Liver (tissue), 3 donors: ENCODE results near the gene ST3GAL4.

Experiments
- ATF3 ChIP-seq: IDR thresholded peaks from 2 replicates; pipeline ENCODE4 v1.6.1; 2016; ENCODE audit warnings: antibody characterized with exemption
- CTCF ChIP-seq: fragments of 150-350 bp; IDR thresholded peaks from 2 replicates; pipeline ENCODE4 v1.5.1; 2017; ENCODE audit warnings: improper control_type of control experiment, low read depth, low read length; ENCODE audit not compliant: missing input control
- EGR1 ChIP-seq, 2 donors: IDR thresholded peaks; 2 replicates each; pipeline ENCODE4 v1.6.1; 2016 to 2018; ENCODE audit warnings: antibody characterized with exemption in 2 of 2, low read depth in 2 of 2
- FOXA1 ChIP-seq: IDR thresholded peaks from 2 replicates; pipeline ENCODE4 v1.6.1; 2016; ENCODE audit warnings: antibody characterized with exemption
- MAX ChIP-seq: IDR thresholded peaks from 2 replicates; pipeline ENCODE4 v1.6.1; 2016; ENCODE audit warnings: antibody characterized with exemption
- RAD21 ChIP-seq, 2 donors: IDR thresholded peaks; 2 replicates each; pipeline ENCODE4 v1.6.1; 2016; ENCODE audit warnings: antibody characterized with exemption in 2 of 2, mild to moderate bottlenecking in 2 of 2
- REST ChIP-seq: IDR thresholded peaks from 2 replicates; pipeline ENCODE4 v1.6.1; 2016; ENCODE audit warnings: antibody characterized with exemption, mild to moderate bottlenecking
- RXRA ChIP-seq, 2 donors: IDR thresholded peaks; 2 replicates each; pipeline ENCODE4 v1.6.1; 2017 to 2018; ENCODE audit warnings: antibody characterized with exemption in 2 of 2, mild to moderate bottlenecking in 1 of 2
- SP1 ChIP-seq: IDR thresholded peaks from 2 replicates; pipeline ENCODE4 v1.6.1; 2018; ENCODE audit warnings: antibody characterized with exemption, mild to moderate bottlenecking
- TAF1 ChIP-seq: conservative IDR thresholded peaks from 2 replicates; pipeline ENCODE4 v1.6.1; 2016; ENCODE audit warnings: antibody characterized with exemption, mild to moderate bottlenecking
- ZBTB33 ChIP-seq: IDR thresholded peaks from 2 replicates; pipeline ENCODE4 v1.6.1; 2016; ENCODE audit warnings: antibody characterized with exemption
- donor health status: healthy.
- donor health status: healthy.

GRCh38 chr11:126413426-126413825, 57.9 kb downstream of the ST3GAL4 start:
- TF ChIP-seq MAX (no peak), CTCF (no peak), ZBTB33 (no peak), RXRA (IDR thresholded peaks at IDR 0.05) (no peak), REST (no peak), ATF3 (no peak), FOXA1 (no peak), TAF1 (no peak), EGR1 (IDR thresholded peaks at IDR 0.05; ENCODE audit: low read depth in 2 of 2) (no peak), SP1 (no peak), RAD21 (IDR thresholded peaks at IDR 0.05) (no peak)
